Measurements from ENCODE around the gene RFNG. TPM values are rescaled to one million over a fixed set of nuclear protein-coding genes. Genes with fewer than 3 reads are reported as not detected.

RFNG gene
- total RNA-seq, 1 donor = 46.3 TPM

DNA sequence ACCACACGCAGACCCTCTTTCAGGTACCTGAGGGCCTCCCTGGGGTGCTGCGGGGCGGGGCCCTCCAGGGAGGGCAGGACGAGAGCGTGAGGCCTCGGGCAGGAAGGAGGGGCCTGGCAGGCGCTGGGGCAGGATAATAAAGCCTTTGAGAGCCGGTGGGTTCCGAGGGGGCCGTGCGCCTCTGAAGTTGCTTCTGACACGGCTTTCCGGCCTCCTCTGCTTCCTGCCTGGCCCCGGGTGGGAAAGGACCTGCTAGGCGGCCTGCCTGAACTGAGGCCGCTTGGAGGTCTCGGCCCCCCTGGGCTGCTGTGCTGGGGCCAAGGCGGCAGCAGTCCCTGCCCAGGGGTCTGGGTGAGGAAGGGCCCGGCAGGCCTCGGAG, 39.4 kb downstream of the RFNG start:
- no peak overlapping the region for H3K27ac ChIP-seq (ENCODE audit: low read depth, low read length)
- DNase-seq (ENCODE audit: insufficient read length, low spot score, missing footprints) = no peak
- no peak overlapping the region for H3K4me3 ChIP-seq (ENCODE audit: insufficient read depth, low read length)
- TF ChIP-seq, protein P1, sequence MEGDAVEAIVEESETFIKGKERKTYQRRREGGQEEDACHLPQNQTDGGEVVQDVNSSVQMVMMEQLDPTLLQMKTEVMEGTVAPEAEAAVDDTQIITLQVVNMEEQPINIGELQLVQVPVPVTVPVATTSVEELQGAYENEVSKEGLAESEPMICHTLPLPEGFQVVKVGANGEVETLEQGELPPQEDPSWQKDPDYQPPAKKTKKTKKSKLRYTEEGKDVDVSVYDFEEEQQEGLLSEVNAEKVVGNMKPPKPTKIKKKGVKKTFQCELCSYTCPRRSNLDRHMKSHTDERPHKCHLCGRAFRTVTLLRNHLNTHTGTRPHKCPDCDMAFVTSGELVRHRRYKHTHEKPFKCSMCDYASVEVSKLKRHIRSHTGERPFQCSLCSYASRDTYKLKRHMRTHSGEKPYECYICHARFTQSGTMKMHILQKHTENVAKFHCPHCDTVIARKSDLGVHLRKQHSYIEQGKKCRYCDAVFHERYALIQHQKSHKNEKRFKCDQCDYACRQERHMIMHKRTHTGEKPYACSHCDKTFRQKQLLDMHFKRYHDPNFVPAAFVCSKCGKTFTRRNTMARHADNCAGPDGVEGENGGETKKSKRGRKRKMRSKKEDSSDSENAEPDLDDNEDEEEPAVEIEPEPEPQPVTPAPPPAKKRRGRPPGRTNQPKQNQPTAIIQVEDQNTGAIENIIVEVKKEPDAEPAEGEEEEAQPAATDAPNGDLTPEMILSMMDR (IDR thresholded peaks at IDR 0.05; ENCODE audit: extremely low read depth, low read depth, low read length) = no peak
- H3K4me2 ChIP-seq (ENCODE audit: insufficient read depth, low read length) = no peak overlapping the region
- peaks cover 2% of the 10 kb centered on the region for H4K20me1 ChIP-seq (ENCODE audit: insufficient read depth, low read length)
- no peaks in the 10 kb centered on the region for H3K36me3 ChIP-seq (ENCODE audit: insufficient read depth, low read length)
- H3K4me1 ChIP-seq (ENCODE audit: insufficient read depth, low read length) = peaks cover 12% of the 10 kb centered on the region
- no peaks in the 10 kb centered on the region for H3K79me2 ChIP-seq (ENCODE audit: insufficient read depth, low read length)
- H3K9me3 ChIP-seq (ENCODE audit: low read depth, low read length) = no peaks in the 10 kb centered on the region
- no peak overlapping the region for H2AFZ ChIP-seq (ENCODE audit: low read length)
- H3K27me3 ChIP-seq (ENCODE audit: insufficient read depth, low read length) = no peaks in the 10 kb centered on the region

- H3K79me2 ChIP-seq (ENCODE audit: insufficient read depth, low read length) = no peaks in the 10 kb centered on the region
- DNase-seq (ENCODE audit: insufficient read length, low spot score, missing footprints) = no peak
- H3K4me2 ChIP-seq (ENCODE audit: insufficient read depth, low read length) = no peak overlapping the region
These were observed 39.9 kb downstream of the RFNG start for GRCh38 chr17:82011617-82012187.

GRCh38 chr17:82010575-82011525, 40.8 kb downstream of the RFNG start:
- TF ChIP-seq, protein P1 (IDR thresholded peaks at IDR 0.05; ENCODE audit: extremely low read depth, low read depth, low read length) = no peak
- H3K79me2 ChIP-seq (ENCODE audit: insufficient read depth, low read length) = no peaks in the 10 kb centered on the region
- H4K20me1 ChIP-seq (ENCODE audit: insufficient read depth, low read length) = peaks cover 7% of the 10 kb centered on the region
- H3K36me3 ChIP-seq (ENCODE audit: insufficient read depth, low read length) = no peaks in the 10 kb centered on the region
- H3K27me3 ChIP-seq (ENCODE audit: insufficient read depth, low read length) = no peaks in the 10 kb centered on the region
- no peaks in the 10 kb centered on the region for H3K9me3 ChIP-seq (ENCODE audit: low read depth, low read length)
- peak; percentile 83 for DNase-seq (ENCODE audit: insufficient read length, low spot score, missing footprints)
- H2AFZ ChIP-seq (ENCODE audit: low read length) = no peak overlapping the region
- H3K4me1 ChIP-seq (ENCODE audit: insufficient read depth, low read length) = peaks cover 26% of the 10 kb centered on the region
- no peak overlapping the region for H3K27ac ChIP-seq (ENCODE audit: low read depth, low read length)
- H3K4me3 ChIP-seq (ENCODE audit: insufficient read depth, low read length) = no peak overlapping the region
- H3K4me2 ChIP-seq (ENCODE audit: insufficient read depth, low read length) = no peak overlapping the region

More at GRCh38 chr17:82011617-82012187, 39.9 kb downstream of the RFNG start:
- H3K4me1 ChIP-seq (ENCODE audit: insufficient read depth, low read length) = peaks cover 17% of the 10 kb centered on the region
- no peak overlapping the region for H3K4me3 ChIP-seq (ENCODE audit: insufficient read depth, low read length)
- TF ChIP-seq, protein P1 (IDR thresholded peaks at IDR 0.05; ENCODE audit: extremely low read depth, low read depth, low read length) = no peak
- no peaks in the 10 kb centered on the region for H3K36me3 ChIP-seq (ENCODE audit: insufficient read depth, low read length)
- no peak overlapping the region for H3K27ac ChIP-seq (ENCODE audit: low read depth, low read length)
- H4K20me1 ChIP-seq (ENCODE audit: insufficient read depth, low read length) = peaks cover 2% of the 10 kb centered on the region
- H3K9me3 ChIP-seq (ENCODE audit: low read depth, low read length) = no peaks in the 10 kb centered on the region
- no peaks in the 10 kb centered on the region for H3K27me3 ChIP-seq (ENCODE audit: insufficient read depth, low read length)
- no peak overlapping the region for H2AFZ ChIP-seq (ENCODE audit: low read length)

DNA sequence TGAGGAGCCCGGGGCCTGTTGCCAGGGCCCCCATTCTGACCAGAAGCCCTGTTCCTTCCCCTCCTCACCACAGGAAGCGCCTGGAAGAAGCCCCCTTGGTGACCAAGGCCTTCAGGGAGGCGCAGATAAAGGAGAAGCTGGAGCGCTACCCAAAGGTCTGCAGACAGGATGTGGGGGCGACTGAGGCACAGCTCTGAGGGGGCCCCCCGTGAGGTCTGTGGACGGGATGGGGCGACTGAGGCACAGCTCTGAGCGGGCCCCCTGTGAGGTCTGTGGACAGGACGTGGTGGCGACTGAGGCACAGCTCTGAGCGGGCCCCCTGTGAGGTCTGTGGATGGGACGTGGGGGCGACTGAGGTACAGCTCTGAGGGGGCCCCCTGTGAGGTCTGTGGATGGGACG, 42.2 kb downstream of the RFNG start:
- no peak for DNase-seq (ENCODE audit: insufficient read length, low spot score, missing footprints)
- Histone ChIP-seq H3K4me1 (ENCODE audit: insufficient read depth, low read length) (peaks cover 31% of the 10 kb centered on the region), H4K20me1 (ENCODE audit: insufficient read depth, low read length) (peaks cover 7% of the 10 kb centered on the region), H3K4me3 (ENCODE audit: insufficient read depth, low read length) (no peak overlapping the region), H3K79me2 (ENCODE audit: insufficient read depth, low read length) (no peaks in the 10 kb centered on the region), H3K9me3 (ENCODE audit: low read depth, low read length) (no peaks in the 10 kb centered on the region), H3K36me3 (ENCODE audit: insufficient read depth, low read length) (no peaks in the 10 kb centered on the region), H3K27ac (ENCODE audit: low read depth, low read length) (no peak overlapping the region), H3K4me2 (ENCODE audit: insufficient read depth, low read length) (no peak overlapping the region), H3K27me3 (ENCODE audit: insufficient read depth, low read length) (no peaks in the 10 kb centered on the region), H2AFZ (ENCODE audit: low read length) (no peak overlapping the region)
- TF ChIP-seq, protein P1 (IDR thresholded peaks at IDR 0.05; ENCODE audit: extremely low read depth, low read depth, low read length) = no peak
